ENCODE measurements around the gene CSNK1E. TPM values are rescaled to one million over a fixed set of nuclear protein-coding genes. Genes with fewer than 3 reads are reported as not detected.

The CSNK1E gene
- total RNA-seq, 1 donor from 2014 or later, result 154 TPM

GRCh38 chr22:38295339-38295738, 21.9 kb downstream of the CSNK1E start:
- Mint-ChIP-seq H3K27ac (no peak overlapping the region), H3K4me1 (ENCODE audit: low read depth) (no peaks in the 10 kb centered on the region), H3K36me3 (ENCODE audit: low read depth) (peaks cover 14% of the 10 kb centered on the region), H3K9me3 (no peaks in the 10 kb centered on the region), H3K4me3 (no peak overlapping the region), H3K27me3 (ENCODE audit: insufficient read depth) (no peaks in the 10 kb centered on the region)
- DNase-seq (ENCODE audit: low spot score), result no peak
- intact Hi-C loops (cut with micrococcal nuclease), result no loop called here

GRCh38 chr22:38294193-38294592, 23.0 kb downstream of the CSNK1E start:
- peaks cover 7% of the 10 kb centered on the region for H3K36me3 Mint-ChIP-seq (ENCODE audit: low read depth)
- H3K9me3 Mint-ChIP-seq, result no peaks in the 10 kb centered on the region
- no peak for DNase-seq (ENCODE audit: low spot score)
- no peak overlapping the region for H3K27ac Mint-ChIP-seq
- no peak overlapping the region for H3K4me3 Mint-ChIP-seq
- no peaks in the 10 kb centered on the region for H3K27me3 Mint-ChIP-seq (ENCODE audit: insufficient read depth)
- no peaks in the 10 kb centered on the region for H3K4me1 Mint-ChIP-seq (ENCODE audit: low read depth)
- intact Hi-C loops (cut with micrococcal nuclease), result no loop called here

GRCh38 chr22:38292694-38293093, 24.5 kb downstream of the CSNK1E start:
- peaks cover 8% of the 10 kb centered on the region for H3K36me3 Mint-ChIP-seq (ENCODE audit: low read depth)
- no peak overlapping the region for H3K4me3 Mint-ChIP-seq
- H3K9me3 Mint-ChIP-seq, result no peaks in the 10 kb centered on the region
- DNase-seq (ENCODE audit: low spot score), result no peak
- no peak overlapping the region for H3K27ac Mint-ChIP-seq
- no peaks in the 10 kb centered on the region for H3K27me3 Mint-ChIP-seq (ENCODE audit: insufficient read depth)
- intact Hi-C loops (cut with micrococcal nuclease), result no loop called here
- H3K4me1 Mint-ChIP-seq (ENCODE audit: low read depth), result no peaks in the 10 kb centered on the region

GRCh38 chr22:38291201-38291777, 25.9 kb downstream of the CSNK1E start:
- H3K9me3 Mint-ChIP-seq, result no peaks in the 10 kb centered on the region
- H3K36me3 Mint-ChIP-seq (ENCODE audit: low read depth), result peaks cover 8% of the 10 kb centered on the region
- no peaks in the 10 kb centered on the region for H3K27me3 Mint-ChIP-seq (ENCODE audit: insufficient read depth)
- intact Hi-C loops (cut with micrococcal nuclease), result no loop called here
- no peak overlapping the region for H3K4me3 Mint-ChIP-seq
- DNase-seq (ENCODE audit: low spot score), result no peak
- H3K4me1 Mint-ChIP-seq (ENCODE audit: low read depth), result no peaks in the 10 kb centered on the region
- H3K27ac Mint-ChIP-seq, result no peak overlapping the region

GRCh38 chr22:38290347-38290746, 26.9 kb downstream of the CSNK1E start:
- intact Hi-C loops (cut with micrococcal nuclease), result no loop called here
- Mint-ChIP-seq H3K4me1 (ENCODE audit: low read depth) (no peaks in the 10 kb centered on the region), H3K27ac (no peak overlapping the region), H3K27me3 (ENCODE audit: insufficient read depth) (no peaks in the 10 kb centered on the region), H3K9me3 (no peaks in the 10 kb centered on the region), H3K36me3 (ENCODE audit: low read depth) (peaks cover 8% of the 10 kb centered on the region), H3K4me3 (no peak overlapping the region)
- no peak for DNase-seq (ENCODE audit: low spot score)

DNA sequence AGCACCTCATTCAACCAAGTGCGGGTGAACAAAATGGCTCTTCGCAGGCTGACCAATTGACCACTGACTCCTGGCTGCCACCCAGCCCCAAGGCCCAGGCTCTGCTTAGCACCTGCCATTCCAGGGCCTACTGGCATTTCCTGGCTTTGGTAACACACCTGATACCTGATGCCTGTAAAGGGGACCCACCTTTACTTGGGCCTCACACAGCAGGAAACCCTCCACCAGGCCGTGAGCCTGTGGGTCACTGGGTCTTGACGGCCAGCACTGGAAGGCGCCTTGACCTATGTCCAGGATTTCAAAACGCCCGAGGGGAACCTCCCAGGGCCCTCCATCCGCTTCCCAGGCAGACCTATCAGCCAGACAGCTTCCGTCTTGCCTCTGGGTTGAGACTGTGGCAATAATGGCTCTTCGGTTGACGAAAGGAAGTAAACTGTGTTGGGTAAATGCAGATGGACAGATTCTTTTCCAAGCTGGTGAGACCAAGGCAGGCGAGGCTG, 27.6 kb downstream of the CSNK1E start:
- no peak overlapping the region for H3K27ac Mint-ChIP-seq
- DNase-seq (ENCODE audit: low spot score), result no peak
- H3K4me3 Mint-ChIP-seq, result no peak overlapping the region
- no peaks in the 10 kb centered on the region for H3K9me3 Mint-ChIP-seq
- H3K36me3 Mint-ChIP-seq (ENCODE audit: low read depth), result peaks cover 8% of the 10 kb centered on the region
- no peaks in the 10 kb centered on the region for H3K27me3 Mint-ChIP-seq (ENCODE audit: insufficient read depth)
- intact Hi-C loops (cut with micrococcal nuclease), result no loop called here
- no peaks in the 10 kb centered on the region for H3K4me1 Mint-ChIP-seq (ENCODE audit: low read depth)

DNA sequence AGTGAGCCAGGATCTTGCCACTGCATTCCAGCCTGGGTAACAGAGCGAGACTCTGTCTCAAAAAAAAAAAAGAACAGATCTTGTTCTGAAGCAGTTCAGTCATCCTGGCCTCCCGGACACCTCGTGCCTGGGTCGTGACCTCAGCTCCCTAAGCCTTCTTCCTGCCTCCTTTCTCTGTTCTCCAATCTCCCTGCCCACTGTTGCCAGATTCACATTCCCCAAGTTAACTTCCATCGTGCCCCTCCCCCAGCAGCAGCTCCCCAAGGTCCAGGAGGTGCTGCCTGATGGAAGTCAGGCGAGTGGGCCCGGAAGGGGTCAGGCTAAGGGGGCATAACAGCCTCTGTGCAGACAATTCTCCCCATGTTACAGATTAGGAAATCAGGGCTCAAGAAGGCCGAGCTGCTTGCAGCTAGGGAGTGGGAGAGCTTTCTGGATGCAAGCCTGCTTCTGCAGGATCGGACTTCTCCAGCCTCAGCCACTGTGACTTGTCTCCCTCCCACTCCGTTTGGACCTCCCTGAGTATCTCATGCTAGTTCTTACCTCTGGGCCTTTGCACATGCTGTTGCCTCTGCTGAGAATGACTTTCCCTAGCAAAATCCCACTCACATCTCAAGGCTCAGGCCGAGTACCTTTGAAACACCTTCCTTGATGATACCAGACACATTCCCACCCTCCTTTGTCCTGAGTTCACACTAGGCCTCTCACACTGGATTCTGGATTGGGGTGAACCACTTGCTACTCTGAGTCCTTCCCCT, 30.1 kb downstream of the CSNK1E start:
- H3K9me3 Mint-ChIP-seq, result no peaks in the 10 kb centered on the region
- H3K27ac Mint-ChIP-seq, result no peak overlapping the region
- DNase-seq (ENCODE audit: low spot score), result no peak
- H3K36me3 Mint-ChIP-seq (ENCODE audit: low read depth), result peaks cover 11% of the 10 kb centered on the region
- intact Hi-C loops (cut with micrococcal nuclease), result no loop called here
- H3K27me3 Mint-ChIP-seq (ENCODE audit: insufficient read depth), result no peaks in the 10 kb centered on the region
- H3K4me3 Mint-ChIP-seq, result no peak overlapping the region
- H3K4me1 Mint-ChIP-seq (ENCODE audit: low read depth), result no peaks in the 10 kb centered on the region

DNA sequence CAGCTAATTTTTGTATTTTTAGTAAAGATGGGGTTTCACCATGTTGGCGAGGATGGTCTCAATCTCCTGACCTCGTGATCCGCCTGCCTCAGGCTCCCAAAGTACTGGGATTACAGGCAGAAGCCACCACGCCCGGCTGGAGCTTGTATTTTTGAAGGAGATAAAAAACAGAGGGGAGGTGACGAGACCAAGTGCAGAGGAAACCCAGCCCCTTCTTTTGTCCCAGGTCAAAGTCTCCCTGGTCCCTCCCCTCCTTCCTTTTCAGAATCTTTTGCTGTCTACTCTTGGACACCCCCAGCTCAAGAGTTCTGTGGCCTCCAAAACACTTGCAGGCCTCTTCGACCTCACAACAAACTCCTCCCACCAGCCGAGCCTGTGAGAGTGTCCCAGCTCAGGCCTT, 32.2 kb downstream of the CSNK1E start:
- intact Hi-C loops (cut with micrococcal nuclease), result no loop called here
- Mint-ChIP-seq H3K36me3 (ENCODE audit: low read depth) (peaks cover 8% of the 10 kb centered on the region), H3K27me3 (ENCODE audit: insufficient read depth) (no peaks in the 10 kb centered on the region), H3K9me3 (no peaks in the 10 kb centered on the region), H3K4me3 (no peak overlapping the region), H3K27ac (no peak overlapping the region), H3K4me1 (ENCODE audit: low read depth) (no peaks in the 10 kb centered on the region)
- DNase-seq (ENCODE audit: low spot score), result no peak

GRCh38 chr22:38284042-38284402, 33.2 kb downstream of the CSNK1E start:
- Mint-ChIP-seq H3K36me3 (ENCODE audit: low read depth) (peaks cover 8% of the 10 kb centered on the region), H3K4me1 (ENCODE audit: low read depth) (no peaks in the 10 kb centered on the region), H3K4me3 (no peak overlapping the region), H3K27me3 (ENCODE audit: insufficient read depth) (no peaks in the 10 kb centered on the region), H3K27ac (no peak overlapping the region), H3K9me3 (no peaks in the 10 kb centered on the region)
- intact Hi-C loops (cut with micrococcal nuclease), result no loop called here
- DNase-seq (ENCODE audit: low spot score), result no peak

DNA sequence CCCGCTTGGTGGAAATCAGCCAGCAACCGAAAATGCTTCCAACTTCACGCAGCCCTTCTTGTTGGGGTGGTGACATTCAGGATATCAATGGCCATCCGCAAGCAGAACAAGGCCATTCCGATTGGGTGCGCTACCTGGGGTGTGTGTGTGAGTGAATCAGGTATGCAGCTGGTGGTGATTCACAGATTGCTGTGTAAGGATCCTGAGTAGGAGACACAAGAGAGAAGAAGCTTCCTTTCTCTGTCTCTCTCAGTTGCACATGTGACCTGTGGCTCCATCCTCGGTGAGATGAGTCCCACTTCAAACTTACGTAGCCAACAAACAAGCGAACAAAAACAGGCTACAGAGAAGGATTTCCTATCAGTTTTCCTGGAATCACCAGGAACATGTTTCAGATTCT, 34.8 kb downstream of the CSNK1E start:
- no peaks in the 10 kb centered on the region for H3K4me1 Mint-ChIP-seq (ENCODE audit: low read depth)
- no peaks in the 10 kb centered on the region for H3K27me3 Mint-ChIP-seq (ENCODE audit: insufficient read depth)
- peaks cover 5% of the 10 kb centered on the region for H3K36me3 Mint-ChIP-seq (ENCODE audit: low read depth)
- H3K4me3 Mint-ChIP-seq, result no peak overlapping the region
- no peaks in the 10 kb centered on the region for H3K9me3 Mint-ChIP-seq
- H3K27ac Mint-ChIP-seq, result no peak overlapping the region
- intact Hi-C loops (cut with micrococcal nuclease), result no loop called here
- DNase-seq (ENCODE audit: low spot score), result no peak

- peaks cover 20% of the 10 kb centered on the region for H3K4me1 Mint-ChIP-seq (ENCODE audit: low read depth)
- H3K9me3 Mint-ChIP-seq, result no peaks in the 10 kb centered on the region
- H3K27me3 Mint-ChIP-seq (ENCODE audit: insufficient read depth), result peaks cover 11% of the 10 kb centered on the region
- intact Hi-C loops (cut with micrococcal nuclease), result no loop called here
- no peaks in the 10 kb centered on the region for H3K36me3 Mint-ChIP-seq (ENCODE audit: low read depth)
- H3K27ac Mint-ChIP-seq, result no peak overlapping the region
- DNase-seq (ENCODE audit: low spot score), result no peak
- no peak overlapping the region for H3K4me3 Mint-ChIP-seq
These were observed 41.1 kb downstream of the CSNK1E start for GRCh38 chr22:38276166-38276565.

DNA sequence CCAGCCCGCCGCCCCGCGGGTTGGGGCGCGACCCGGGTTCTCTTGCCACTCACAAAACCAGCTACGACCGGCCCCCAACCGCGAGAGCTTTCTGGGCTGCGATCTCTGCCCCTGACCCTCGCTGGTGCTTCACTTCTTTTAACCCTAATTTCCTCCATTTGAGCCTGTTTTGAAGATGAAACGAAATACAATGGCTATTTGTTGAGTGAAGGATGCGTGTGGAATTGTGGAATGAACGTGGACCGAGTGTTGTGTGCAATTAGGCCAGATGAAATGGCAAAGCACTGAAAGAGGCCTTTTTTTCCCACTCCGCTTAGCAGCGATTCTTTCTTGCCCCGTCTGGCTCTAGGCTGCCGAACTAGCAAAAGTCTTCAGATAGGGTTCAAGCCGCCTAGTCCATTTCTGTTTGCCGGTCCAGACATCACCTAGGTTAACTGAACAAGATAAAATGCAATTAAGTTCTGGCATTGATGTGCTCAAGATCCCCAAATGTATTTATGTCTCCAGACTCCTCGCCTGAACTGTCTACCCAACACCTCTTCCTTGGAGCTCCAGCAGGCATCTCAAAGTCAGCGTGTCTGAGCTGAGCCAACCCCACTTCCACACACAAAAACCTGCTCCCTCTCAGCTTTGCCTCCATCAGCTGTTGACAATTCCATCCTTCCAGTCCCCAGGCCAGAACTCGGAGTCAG, 44.0 kb downstream of the CSNK1E start:
- peaks cover 41% of the 10 kb centered on the region for H3K4me1 Mint-ChIP-seq (ENCODE audit: low read depth)
- intact Hi-C loops (cut with micrococcal nuclease), result loop anchor here (1.0 to 5.0 kb wide), 4 partner anchors 44 to 298 kb away; partner anchors contain the start of genes CSNK1E, DMC1, MAFF and PLA2G6
- H3K4me3 Mint-ChIP-seq, result peak overlapping the region; percentile 85
- peaks cover 4% of the 10 kb centered on the region for H3K36me3 Mint-ChIP-seq (ENCODE audit: low read depth)
- DNase-seq (ENCODE audit: low spot score), result no peak
- no peaks in the 10 kb centered on the region for H3K9me3 Mint-ChIP-seq
- peak overlapping the region; percentile 87 for H3K27ac Mint-ChIP-seq
- H3K27me3 Mint-ChIP-seq (ENCODE audit: insufficient read depth), result peaks cover 11% of the 10 kb centered on the region

All from activated T-helper 1 cell treated with anti-CD3 and anti-CD28 coated beads, Interleukin-12 subunit alpha, Interleukin-12 subunit beta, Interleukin-2, Interleukin-4 antibody, amounts not matched to agents 30 ng/mL and 10 ng/mL and 1 ng/mL, durations not matched to agents 14 hours and 24 hours and 36 hours (primary cell).